ELF-1 (cell line): ENCODE measurements around the gene ZNF750.

Experiments used
- DNase-seq: peaks from one replicate; pipeline ENCODE4 v3.0.0-alpha.2; 2016; ENCODE audit warnings: low read depth, low spot score

Gene ZNF750

GRCh38 chr17:82835122-82835521 lies 4.7 kb downstream of the ZNF750 start:
- no peak for DNase-seq

GRCh38 chr17:82832881-82833475 lies 6.8 kb downstream of the ZNF750 start:
- no peak for DNase-seq

- DNase-seq: no peak
Observed at GRCh38 chr17:82832411-82832810, 7.4 kb downstream of the ZNF750 start.

- no peak for DNase-seq
Observed at GRCh38 chr17:82831818-82832200, 8.0 kb downstream of the ZNF750 start.

GRCh38 chr17:82831041-82831817 lies 8.6 kb downstream of the ZNF750 start:
- no peak for DNase-seq

- DNase-seq: no peak
Observed at GRCh38 chr17:82830249-82830661, 9.6 kb downstream of the ZNF750 start.

GRCh38 chr17:82828875-82829487 lies 10.8 kb downstream of the ZNF750 start:
- no peak for DNase-seq

- no peak for DNase-seq
Observed at GRCh38 chr17:82826956-82827355, 12.9 kb downstream of the ZNF750 start.

GRCh38 chr17:82826211-82826610 lies 13.6 kb downstream of the ZNF750 start:
- no peak for DNase-seq

- DNase-seq: no peak
Observed at GRCh38 chr17:82825540-82826124, 14.2 kb downstream of the ZNF750 start.

GRCh38 chr17:82823004-82823403 lies 16.8 kb downstream of the ZNF750 start:
- DNase-seq: no peak

- no peak for DNase-seq
Observed at GRCh38 chr17:82822281-82822680, 17.5 kb downstream of the ZNF750 start.

GRCh38 chr17:82821554-82821953 lies 18.3 kb downstream of the ZNF750 start:
- DNase-seq: no peak

- no peak for DNase-seq
Observed at GRCh38 chr17:82820278-82821251, 19.3 kb downstream of the ZNF750 start.

GRCh38 chr17:82817947-82818346 lies 21.9 kb downstream of the ZNF750 start:
- no peak for DNase-seq

- DNase-seq: no peak
Observed at GRCh38 chr17:82816358-82816757, 23.5 kb downstream of the ZNF750 start.

GRCh38 chr17:82815790-82816305 lies 24.0 kb downstream of the ZNF750 start:
- DNase-seq: no peak

GRCh38 chr17:82815354-82815753 lies 24.5 kb downstream of the ZNF750 start:
- DNase-seq: no peak

- DNase-seq: no peak
Observed at GRCh38 chr17:82814834-82815233, 25.0 kb downstream of the ZNF750 start.

GRCh38 chr17:82813299-82814051 lies 26.3 kb downstream of the ZNF750 start:
- DNase-seq: no peak
